GM12873 (cell line): ENCODE data around the gene TBC1D24.

ENCODE experiments used
- TF ChIP-seq, protein P1 (sequence below): IDR thresholded peaks from 2 replicates; pipeline ENCODE4 v1.5.1; 2012; ENCODE audit warnings: low read depth, mild to moderate bottlenecking, moderate library complexity, low read length, control low read depth; ENCODE audit not compliant: insufficient read depth; ENCODE audit errors: missing control alignments

TBC1D24 gene

DNA sequence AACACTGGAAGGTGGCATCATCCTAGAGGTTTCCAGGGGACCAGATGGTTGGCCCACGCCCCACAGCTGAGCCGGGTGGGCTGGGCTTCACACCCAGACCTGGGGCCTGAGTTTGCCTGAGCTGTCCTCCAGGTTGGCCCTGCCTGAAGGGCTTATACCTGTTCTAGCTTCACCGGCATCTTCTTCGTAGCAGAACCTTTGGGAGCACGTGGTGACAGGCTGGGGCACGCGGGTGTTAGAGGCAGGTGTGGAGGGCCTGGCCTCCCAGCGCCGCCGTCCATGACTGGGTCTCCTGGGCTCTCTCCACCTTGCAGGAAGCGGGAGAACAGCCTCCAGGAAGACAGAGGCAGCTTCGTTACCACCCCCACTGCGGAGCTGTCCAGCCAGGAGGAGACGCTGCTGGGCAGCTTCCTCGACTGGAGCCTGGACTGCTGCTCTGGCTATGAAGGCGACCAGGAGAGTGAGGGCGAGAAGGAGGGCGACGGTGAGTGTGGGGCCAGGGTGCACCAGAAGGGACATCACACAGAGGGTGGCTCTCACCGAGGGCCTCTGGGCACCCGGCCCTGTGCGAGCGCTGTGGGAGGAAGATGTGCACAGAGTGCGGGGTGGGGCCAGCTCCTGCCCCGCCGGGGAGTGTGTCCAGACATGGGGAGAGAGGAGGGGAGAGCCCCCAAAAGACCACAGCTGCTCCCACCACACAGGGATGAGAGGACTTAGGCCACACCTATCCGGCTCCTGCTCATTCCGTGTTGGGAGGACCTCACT lies 19.7 kb upstream of the TBC1D24 start:
- TF ChIP-seq, protein P1, sequence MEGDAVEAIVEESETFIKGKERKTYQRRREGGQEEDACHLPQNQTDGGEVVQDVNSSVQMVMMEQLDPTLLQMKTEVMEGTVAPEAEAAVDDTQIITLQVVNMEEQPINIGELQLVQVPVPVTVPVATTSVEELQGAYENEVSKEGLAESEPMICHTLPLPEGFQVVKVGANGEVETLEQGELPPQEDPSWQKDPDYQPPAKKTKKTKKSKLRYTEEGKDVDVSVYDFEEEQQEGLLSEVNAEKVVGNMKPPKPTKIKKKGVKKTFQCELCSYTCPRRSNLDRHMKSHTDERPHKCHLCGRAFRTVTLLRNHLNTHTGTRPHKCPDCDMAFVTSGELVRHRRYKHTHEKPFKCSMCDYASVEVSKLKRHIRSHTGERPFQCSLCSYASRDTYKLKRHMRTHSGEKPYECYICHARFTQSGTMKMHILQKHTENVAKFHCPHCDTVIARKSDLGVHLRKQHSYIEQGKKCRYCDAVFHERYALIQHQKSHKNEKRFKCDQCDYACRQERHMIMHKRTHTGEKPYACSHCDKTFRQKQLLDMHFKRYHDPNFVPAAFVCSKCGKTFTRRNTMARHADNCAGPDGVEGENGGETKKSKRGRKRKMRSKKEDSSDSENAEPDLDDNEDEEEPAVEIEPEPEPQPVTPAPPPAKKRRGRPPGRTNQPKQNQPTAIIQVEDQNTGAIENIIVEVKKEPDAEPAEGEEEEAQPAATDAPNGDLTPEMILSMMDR, result no peak

DNA sequence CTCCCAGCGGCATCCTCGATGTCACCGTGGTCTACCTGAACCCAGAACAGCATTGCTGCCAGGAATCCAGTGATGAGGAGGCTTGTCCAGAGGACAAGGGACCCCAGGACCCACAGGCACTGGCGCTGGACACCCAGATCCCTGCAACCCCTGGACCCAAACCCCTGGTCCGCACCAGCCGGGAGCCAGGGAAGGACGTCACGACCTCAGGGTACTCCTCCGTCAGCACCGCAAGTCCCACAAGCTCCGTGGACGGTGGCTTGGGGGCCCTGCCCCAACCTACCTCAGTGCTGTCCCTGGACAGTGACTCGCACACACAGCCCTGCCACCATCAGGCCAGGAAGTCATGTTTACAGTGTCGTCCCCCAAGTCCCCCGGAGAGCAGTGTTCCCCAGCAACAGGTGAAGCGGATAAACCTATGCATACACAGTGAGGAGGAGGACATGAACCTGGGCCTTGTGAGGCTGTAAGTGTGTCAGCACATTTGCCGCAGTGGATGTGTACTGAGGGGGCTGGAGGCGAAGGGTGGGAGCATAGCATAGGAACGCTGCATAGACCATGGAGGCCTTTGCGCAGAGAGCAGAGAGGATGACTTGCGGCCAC lies 18.3 kb upstream of the TBC1D24 start:
- TF ChIP-seq, protein P1, result no peak

DNA sequence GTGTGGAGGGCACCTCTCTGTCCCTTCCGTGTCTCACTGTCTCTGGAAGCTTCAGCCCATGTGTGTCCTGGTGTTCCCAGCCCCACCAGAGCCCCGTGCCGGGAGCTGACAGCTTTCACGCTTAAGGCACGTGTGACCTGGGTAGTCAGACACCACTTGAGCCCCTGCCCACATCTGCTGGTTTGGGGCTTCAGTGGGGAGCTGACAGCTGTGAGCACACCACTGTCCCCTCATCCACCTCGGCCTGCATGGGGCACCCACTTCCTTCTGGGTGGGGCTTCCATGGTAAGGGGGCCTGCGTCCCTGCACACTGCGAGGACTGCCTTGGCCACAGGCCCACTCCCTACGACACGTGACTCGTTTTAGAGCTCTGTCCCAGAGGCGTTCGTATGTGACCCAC lies 17.7 kb upstream of the TBC1D24 start:
- TF ChIP-seq, protein P1, result no peak

DNA sequence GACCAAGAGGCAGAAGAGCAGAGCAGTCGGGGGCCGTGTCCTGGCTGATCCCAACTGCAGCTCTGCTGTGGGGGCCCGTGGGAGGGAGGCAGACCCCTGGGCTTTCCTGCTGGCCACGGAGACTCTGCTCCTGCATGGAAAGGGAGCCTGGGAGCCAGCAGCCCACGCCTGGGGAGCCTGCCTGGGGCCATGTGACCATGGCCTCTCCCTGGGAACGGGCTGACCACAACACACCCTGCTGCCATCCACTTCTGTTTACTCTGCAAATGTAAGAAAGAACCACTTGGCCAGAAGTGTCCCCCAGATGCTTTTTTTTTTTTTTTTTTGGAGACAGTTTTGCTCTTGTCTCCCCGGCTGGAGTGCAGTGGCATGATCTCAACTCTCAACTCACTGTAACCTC lies 17.0 kb upstream of the TBC1D24 start:
- TF ChIP-seq, protein P1, result no peak

DNA sequence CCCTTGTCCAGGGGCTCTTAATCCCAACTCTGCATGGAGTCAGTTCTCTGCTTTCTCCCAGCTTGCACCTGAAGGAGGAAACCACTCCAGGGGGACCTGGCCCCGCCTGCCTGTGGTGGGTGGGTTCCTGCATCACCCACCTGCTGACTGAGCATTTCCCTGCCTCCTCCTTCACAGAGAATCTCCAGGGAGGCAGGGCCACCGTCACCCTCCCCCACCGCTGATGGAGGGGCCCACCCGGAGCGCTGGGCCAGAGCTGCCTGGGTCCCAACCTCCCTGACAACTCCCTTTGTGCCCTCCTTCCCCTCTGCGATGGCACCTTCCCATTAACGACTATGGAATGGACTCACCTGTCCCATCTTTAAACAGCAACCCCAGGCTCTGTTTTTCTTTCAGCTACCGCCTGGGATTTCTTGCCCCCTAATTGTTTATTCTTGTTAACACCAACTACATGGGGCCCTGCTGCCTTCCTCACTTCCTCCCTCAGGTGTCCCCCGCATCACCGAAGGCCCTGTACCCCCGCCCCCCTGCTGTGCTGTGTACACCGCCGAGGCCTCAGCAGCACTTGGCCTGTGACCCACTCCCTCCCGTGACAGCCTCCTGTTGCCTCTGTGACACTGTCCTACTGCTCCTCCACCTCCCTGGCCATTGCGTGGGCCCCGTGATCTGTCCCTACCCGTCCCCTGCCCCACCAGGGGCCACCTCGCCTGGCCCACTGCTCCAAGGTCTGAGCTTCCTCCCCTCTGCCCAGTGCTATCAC lies 15.9 kb upstream of the TBC1D24 start:
- TF ChIP-seq, protein P1, result no peak

DNA sequence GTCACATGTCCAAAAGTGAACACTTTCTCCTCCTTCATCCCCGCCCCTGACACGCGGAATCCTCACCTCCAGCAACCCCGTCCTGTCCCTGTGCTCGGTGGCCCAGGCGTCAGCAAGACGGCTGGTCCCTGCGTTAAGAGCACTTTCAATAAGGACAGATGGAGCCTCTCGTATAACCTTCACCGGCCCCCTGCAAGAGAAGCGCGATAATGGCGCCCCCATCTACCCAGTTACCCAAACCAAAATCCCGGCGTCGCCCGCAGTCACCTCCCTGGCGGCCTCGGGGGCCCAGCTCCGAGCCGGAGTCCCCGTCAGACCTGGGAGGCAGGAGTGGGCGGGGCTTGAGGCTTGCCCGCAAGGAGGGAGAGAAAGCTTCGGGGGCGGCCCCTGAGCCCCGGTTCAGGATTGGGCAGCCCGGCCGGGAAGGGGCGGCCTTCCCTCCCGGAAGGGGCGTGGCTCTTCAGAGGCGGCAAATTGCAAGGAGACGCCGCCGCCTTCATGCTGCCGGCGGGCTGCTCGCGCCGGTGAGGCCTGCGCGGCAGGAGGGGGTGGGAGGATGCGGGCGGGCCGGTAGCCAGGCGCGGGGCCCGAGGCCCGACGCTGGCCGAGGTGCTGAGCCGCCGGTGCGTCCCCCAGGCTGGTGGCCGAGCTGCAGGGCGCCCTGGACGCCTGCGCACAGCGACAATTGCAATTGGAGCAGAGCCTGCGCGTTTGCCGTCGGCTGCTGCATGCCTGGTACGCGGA lies 15.1 kb upstream of the TBC1D24 start, which contains the start of gene TEDC2:
TEDC2 (plus strand) TSS at position 463 of the 744 bp plus-strand sequence; CDS start at position 499, 36 bp downstream.
- TF ChIP-seq, protein P1, result no peak
